ENCODE measurements around the gene LRCH4. TPM values are rescaled to one million over a fixed set of nuclear protein-coding genes. Genes with fewer than 3 reads are reported as not detected.

LRCH4 gene
- total RNA-seq, 1 donor from 2014 or later: 89.7 TPM

- no peak overlapping the region for H3K4me3 Mint-ChIP-seq (ENCODE audit: unreplicated experiment)
- peaks cover 2% of the 10 kb centered on the region for H3K4me1 Mint-ChIP-seq (ENCODE audit: unreplicated experiment)
- H3K27me3 Mint-ChIP-seq (ENCODE audit: unreplicated experiment): peaks cover 5% of the 10 kb centered on the region
- no peaks in the 10 kb centered on the region for H3K9me3 Mint-ChIP-seq (ENCODE audit: unreplicated experiment)
- peak; percentile 45 for DNase-seq (ENCODE audit: low spot score)
- no peak overlapping the region for H3K27ac Mint-ChIP-seq (ENCODE audit: unreplicated experiment)
- TF ChIP-seq CTCF (IDR thresholded peaks at IDR 0.05; ENCODE audit: unreplicated experiment): no peak
- H3K36me3 Mint-ChIP-seq (ENCODE audit: low read depth, unreplicated experiment): peaks cover 3% of the 10 kb centered on the region
These were observed 19.3 kb upstream of the LRCH4 start for GRCh38 chr7:100604976-100605911.

GRCh38 chr7:100604028-100604975, 18.4 kb upstream of the LRCH4 start:
- peak; percentile 70 for DNase-seq (ENCODE audit: low spot score)
- Mint-ChIP-seq H3K27me3 (ENCODE audit: unreplicated experiment) (peaks cover 5% of the 10 kb centered on the region), H3K9me3 (ENCODE audit: unreplicated experiment) (no peaks in the 10 kb centered on the region), H3K36me3 (ENCODE audit: low read depth, unreplicated experiment) (no peaks in the 10 kb centered on the region), H3K4me3 (ENCODE audit: unreplicated experiment) (no peak overlapping the region), H3K27ac (ENCODE audit: unreplicated experiment) (no peak overlapping the region), H3K4me1 (ENCODE audit: unreplicated experiment) (peaks cover 2% of the 10 kb centered on the region)
- no peak for TF ChIP-seq CTCF (IDR thresholded peaks at IDR 0.05; ENCODE audit: unreplicated experiment)

- H3K4me1 Mint-ChIP-seq (ENCODE audit: unreplicated experiment): peaks cover 2% of the 10 kb centered on the region
- no peak overlapping the region for H3K27ac Mint-ChIP-seq (ENCODE audit: unreplicated experiment)
- no peaks in the 10 kb centered on the region for H3K36me3 Mint-ChIP-seq (ENCODE audit: low read depth, unreplicated experiment)
- TF ChIP-seq CTCF (IDR thresholded peaks at IDR 0.05; ENCODE audit: unreplicated experiment): no peak
- H3K9me3 Mint-ChIP-seq (ENCODE audit: unreplicated experiment): no peaks in the 10 kb centered on the region
- peaks cover 5% of the 10 kb centered on the region for H3K27me3 Mint-ChIP-seq (ENCODE audit: unreplicated experiment)
- no peak for DNase-seq (ENCODE audit: low spot score)
- no peak overlapping the region for H3K4me3 Mint-ChIP-seq (ENCODE audit: unreplicated experiment)
These were observed 17.7 kb upstream of the LRCH4 start for GRCh38 chr7:100603726-100604027.

GRCh38 chr7:100602889-100603725, 17.2 kb upstream of the LRCH4 start:
- H3K9me3 Mint-ChIP-seq (ENCODE audit: unreplicated experiment): no peaks in the 10 kb centered on the region
- H3K4me1 Mint-ChIP-seq (ENCODE audit: unreplicated experiment): peaks cover 2% of the 10 kb centered on the region
- peaks cover 5% of the 10 kb centered on the region for H3K27me3 Mint-ChIP-seq (ENCODE audit: unreplicated experiment)
- no peak overlapping the region for H3K4me3 Mint-ChIP-seq (ENCODE audit: unreplicated experiment)
- TF ChIP-seq CTCF (IDR thresholded peaks at IDR 0.05; ENCODE audit: unreplicated experiment): no peak
- H3K27ac Mint-ChIP-seq (ENCODE audit: unreplicated experiment): no peak overlapping the region
- DNase-seq (ENCODE audit: low spot score): no peak
- H3K36me3 Mint-ChIP-seq (ENCODE audit: low read depth, unreplicated experiment): no peaks in the 10 kb centered on the region
